AG08395 (cell line): Measurements from ENCODE around the gene CENPU.

Source experiments
- DNase-seq: peaks from one replicate; pipeline ENCODE4 v3.0.0; 2012; ENCODE audit warnings: mixed read lengths, low spot score

Gene CENPU

GRCh38 chr4:184712322-184712721 is 21.6 kb downstream of the CENPU start:
- no peak for DNase-seq

GRCh38 chr4:184706453-184706852 is 27.4 kb downstream of the CENPU start:
- DNase-seq: no peak

- no peak for DNase-seq
Measured at GRCh38 chr4:184705692-184706091, 28.2 kb downstream of the CENPU start.

GRCh38 chr4:184702114-184702513 is 31.8 kb downstream of the CENPU start:
- no peak for DNase-seq

GRCh38 chr4:184699941-184700340 is 34.0 kb downstream of the CENPU start:
- DNase-seq: peak; percentile 12

GRCh38 chr4:184697956-184698355 is 35.9 kb downstream of the CENPU start:
- DNase-seq: no peak

GRCh38 chr4:184695178-184695896 is 38.6 kb downstream of the CENPU start:
- DNase-seq: no peak

GRCh38 chr4:184694412-184694956 is 39.4 kb downstream of the CENPU start:
- DNase-seq: no peak

- no peak for DNase-seq
Measured at GRCh38 chr4:184693056-184693455, 40.8 kb downstream of the CENPU start.

GRCh38 chr4:184689681-184690080 is 44.2 kb downstream of the CENPU start:
- DNase-seq: no peak

- DNase-seq: peak; percentile 71
Measured at GRCh38 chr4:184688447-184688846, 45.4 kb downstream of the CENPU start.

GRCh38 chr4:184688005-184688404 is 45.9 kb downstream of the CENPU start:
- DNase-seq: no peak

GRCh38 chr4:184684491-184685189 is 49.3 kb downstream of the CENPU start:
- DNase-seq: peak; percentile 6

- no peak for DNase-seq
Measured at GRCh38 chr4:184681916-184682315, 52.0 kb downstream of the CENPU start.

GRCh38 chr4:184680698-184681097 is 53.2 kb downstream of the CENPU start:
- DNase-seq: no peak

GRCh38 chr4:184675821-184676492 is 57.9 kb downstream of the CENPU start:
- no peak for DNase-seq

GRCh38 chr4:184675018-184675417 is 58.9 kb downstream of the CENPU start:
- DNase-seq: no peak

GRCh38 chr4:184674011-184674410 is 59.9 kb downstream of the CENPU start:
- DNase-seq: no peak

- DNase-seq: no peak
Measured at GRCh38 chr4:184672741-184673140, 61.2 kb downstream of the CENPU start.

- DNase-seq: no peak
Measured at GRCh38 chr4:184671101-184671500, 62.8 kb downstream of the CENPU start.

GRCh38 chr4:184669251-184669650 is 64.6 kb downstream of the CENPU start:
- DNase-seq: no peak

GRCh38 chr4:184668511-184669114 is 65.3 kb downstream of the CENPU start:
- no peak for DNase-seq
